ENCODE data around the gene RTN4RL1.

The RTN4RL1 gene

GRCh38 chr17:1977583-1978395 lies 47.3 kb downstream of the RTN4RL1 start:
- no peak for DNase-seq (ENCODE audit: low spot score)

- no peak for DNase-seq (ENCODE audit: low spot score)
These were observed 48.5 kb downstream of the RTN4RL1 start for GRCh38 chr17:1976683-1977064.

- no peak for DNase-seq (ENCODE audit: low spot score)
These were observed 49.0 kb downstream of the RTN4RL1 start for GRCh38 chr17:1976000-1976682.

DNA sequence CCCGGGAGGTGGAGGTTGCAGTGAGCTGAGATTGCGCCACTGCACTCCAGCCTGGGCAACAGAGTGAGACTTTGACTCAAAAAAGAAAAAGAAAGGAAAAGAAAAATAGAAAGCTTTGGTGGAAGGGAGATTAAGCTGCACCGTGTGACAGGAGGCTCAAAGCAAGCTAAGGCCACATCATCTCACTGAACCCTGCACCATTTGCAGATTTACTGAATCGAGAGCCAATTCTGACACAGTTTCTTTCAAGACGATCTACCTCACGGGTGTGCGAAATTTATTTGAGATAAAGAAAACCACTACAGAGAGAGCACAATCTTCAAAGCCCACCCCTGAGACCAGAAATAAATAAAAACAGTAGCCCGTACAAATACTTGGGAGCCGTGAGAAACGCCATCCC lies 49.6 kb downstream of the RTN4RL1 start:
- no peak for DNase-seq (ENCODE audit: low spot score)

DNA sequence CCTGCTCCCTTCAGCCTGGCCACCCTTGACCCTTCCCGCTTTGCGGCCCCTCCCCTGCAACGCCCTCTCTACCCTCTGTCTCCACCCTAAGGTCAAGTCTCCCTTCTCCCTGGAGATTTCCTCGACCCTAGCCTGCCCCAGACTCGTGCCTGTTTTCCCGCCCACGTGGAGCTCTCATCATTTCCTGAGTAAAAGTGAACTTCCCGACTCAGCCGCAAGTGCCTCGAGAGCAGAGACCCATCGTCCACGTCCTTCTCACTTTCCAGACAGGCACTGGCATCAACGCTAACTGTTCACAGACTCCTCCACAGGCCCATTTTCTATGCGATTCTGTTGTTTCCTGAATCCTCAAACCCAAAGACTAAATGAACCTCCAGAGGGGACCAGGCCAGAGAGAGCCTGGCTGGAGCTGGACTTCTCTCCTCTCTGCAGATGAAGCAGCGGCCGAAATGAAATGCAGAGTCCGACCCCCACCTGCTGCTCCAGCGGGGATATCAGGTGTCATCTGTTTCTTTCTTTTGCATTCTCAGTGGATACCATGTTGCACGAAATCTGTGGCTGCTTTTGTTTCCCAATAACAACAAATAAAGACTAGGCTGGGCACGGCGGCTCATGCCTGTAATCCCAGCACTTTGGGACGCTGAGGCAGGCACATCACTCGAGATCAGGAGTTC lies 52.5 kb downstream of the RTN4RL1 start:
- DNase-seq (ENCODE audit: low spot score) = no peak

DNA sequence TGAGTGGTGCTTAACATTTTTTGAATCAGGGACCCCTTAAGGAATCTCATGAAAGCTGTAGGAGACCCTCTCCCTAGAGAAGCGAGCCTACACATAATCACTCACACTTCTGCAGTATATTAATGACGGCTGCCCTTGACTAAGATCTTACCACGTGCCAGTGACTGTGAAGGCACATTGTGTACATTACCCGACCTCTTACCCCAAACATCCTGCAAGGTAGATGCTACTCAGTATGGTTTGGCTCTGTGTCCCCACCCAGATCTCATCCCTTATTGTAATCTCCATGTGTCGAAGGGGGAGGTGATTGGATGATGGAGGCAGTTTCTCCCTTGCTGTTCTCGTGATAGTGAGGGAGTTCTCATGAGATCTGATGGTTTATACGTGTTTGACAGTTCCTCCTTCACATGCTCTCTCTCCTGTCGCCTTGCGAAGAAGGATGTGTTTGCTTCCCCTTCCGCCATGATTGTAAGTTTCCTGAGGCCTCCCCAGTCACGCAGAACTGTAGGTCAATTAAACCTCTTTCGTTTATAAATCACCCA lies 54.2 kb downstream of the RTN4RL1 start:
- DNase-seq (ENCODE audit: low spot score) = no peak

GRCh38 chr17:1969712-1970111 lies 55.4 kb downstream of the RTN4RL1 start:
- DNase-seq (ENCODE audit: low spot score) = no peak

DNA sequence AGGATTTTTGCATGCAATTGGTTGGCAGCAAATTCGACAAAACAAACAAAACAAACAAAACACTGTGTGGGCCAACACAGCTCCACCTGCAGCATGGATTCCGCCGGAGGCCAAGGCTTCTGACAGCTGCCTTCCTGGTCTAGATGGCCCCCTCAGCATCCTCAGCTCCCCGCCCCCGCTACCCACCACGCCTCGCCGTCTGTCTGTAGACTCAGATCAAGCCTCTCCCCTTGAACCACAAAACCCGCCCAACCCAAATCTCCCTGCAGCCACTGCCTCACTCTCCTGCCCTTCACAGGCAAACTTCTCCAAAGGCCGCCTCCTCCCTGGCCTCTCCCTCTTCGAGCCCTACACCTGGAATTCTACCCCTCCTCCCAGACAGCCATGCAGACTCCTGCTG lies 57.9 kb downstream of the RTN4RL1 start:
- no peak for DNase-seq (ENCODE audit: low spot score)

GRCh38 chr17:1966274-1967086 lies 58.7 kb downstream of the RTN4RL1 start:
- no peak for DNase-seq (ENCODE audit: low spot score)

GRCh38 chr17:1965556-1966273 lies 59.4 kb downstream of the RTN4RL1 start:
- DNase-seq (ENCODE audit: low spot score) = no peak

- DNase-seq (ENCODE audit: low spot score) = no peak
These were observed 61.9 kb downstream of the RTN4RL1 start for GRCh38 chr17:1963250-1963649.

- DNase-seq (ENCODE audit: low spot score) = no peak
These were observed 63.9 kb downstream of the RTN4RL1 start for GRCh38 chr17:1961189-1961588.

DNA sequence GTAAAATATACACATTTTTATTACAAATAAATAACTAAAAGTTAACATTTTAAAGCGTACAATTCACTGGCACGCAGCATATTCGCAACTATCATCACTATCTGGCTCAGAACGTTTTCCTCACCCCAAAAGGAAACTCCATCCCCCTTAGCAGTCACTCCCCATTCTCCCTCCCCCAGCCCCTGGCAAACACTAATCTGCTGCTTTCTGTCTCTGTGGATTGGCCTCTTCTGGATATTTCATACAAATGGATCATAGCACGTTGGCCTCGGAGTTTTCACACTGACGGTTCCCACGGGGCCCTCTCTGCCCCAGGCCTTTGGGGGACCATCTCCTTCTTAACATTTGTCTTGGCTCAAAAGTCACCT lies 64.6 kb downstream of the RTN4RL1 start:
- no peak for DNase-seq (ENCODE audit: low spot score)

DNA sequence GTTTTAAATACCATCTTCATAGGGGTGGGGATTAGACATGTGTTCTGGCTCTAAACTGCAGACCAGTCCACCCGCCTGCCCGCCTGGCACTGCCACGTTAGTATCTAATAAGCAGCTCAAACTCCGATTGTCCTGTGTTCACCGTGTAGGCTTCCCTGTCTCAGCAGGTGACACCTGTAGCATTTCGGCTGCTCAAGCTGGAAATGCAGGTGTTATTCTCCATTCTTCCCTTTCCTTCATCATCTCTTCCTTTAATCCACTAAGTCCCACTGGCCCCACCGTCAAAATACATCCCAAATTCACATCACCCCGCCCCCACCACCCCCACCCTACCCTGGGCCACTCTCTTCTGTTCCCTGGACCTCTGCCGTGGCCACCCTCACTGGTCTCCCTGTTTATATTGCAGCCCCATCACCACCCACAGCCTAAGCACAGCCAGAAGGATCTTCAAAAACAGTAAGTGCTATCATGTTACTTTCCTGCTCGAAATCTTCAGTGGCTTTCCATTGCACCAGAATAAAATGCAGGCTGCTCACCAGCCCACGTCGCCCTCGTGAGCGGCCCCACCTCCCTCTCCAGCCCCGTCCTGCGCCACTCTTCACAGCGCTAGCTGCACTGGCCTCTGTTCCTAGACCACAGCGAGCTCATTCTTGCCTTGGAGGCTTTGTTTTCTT lies 65.1 kb downstream of the RTN4RL1 start:
- DNase-seq (ENCODE audit: low spot score) = no peak

DNA sequence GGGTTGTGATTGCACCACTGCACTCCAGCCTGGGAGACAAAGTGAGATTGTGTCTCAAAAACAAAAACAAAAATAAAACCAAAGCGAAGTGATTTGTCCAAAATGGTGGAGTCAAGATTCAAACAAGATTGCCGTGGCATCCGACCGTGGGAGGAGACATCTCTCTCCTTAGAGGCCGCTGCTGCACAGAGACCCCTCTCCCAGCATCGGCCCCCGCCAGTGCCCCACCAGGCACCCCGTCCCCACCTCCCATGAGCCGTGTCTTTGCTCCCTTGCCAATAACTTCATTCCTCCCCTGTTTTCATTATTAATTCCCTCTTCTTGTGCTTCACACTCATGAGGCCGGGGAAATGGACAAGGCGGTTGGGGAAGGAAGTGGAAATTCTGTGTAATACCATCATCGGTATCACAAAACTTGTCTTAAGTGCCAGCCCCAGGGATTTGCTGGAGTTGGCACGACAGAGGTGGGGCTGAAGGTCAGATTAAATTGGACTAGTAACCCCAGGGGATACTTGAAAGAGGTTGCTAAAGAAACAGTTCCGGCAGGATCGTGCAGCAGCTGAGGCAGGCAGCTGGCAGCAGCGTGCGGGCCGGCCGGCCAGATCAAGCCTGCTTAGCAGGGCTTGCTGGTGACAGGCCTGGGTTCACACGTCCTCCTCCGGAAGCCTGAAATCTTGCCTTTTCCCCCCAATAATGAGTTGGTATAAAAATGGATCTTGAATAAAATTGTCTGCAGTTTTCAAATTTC lies 66.8 kb downstream of the RTN4RL1 start:
- no peak for DNase-seq (ENCODE audit: low spot score)

- no peak for DNase-seq (ENCODE audit: low spot score)
These were observed 68.1 kb downstream of the RTN4RL1 start for GRCh38 chr17:1957037-1957436.

DNA sequence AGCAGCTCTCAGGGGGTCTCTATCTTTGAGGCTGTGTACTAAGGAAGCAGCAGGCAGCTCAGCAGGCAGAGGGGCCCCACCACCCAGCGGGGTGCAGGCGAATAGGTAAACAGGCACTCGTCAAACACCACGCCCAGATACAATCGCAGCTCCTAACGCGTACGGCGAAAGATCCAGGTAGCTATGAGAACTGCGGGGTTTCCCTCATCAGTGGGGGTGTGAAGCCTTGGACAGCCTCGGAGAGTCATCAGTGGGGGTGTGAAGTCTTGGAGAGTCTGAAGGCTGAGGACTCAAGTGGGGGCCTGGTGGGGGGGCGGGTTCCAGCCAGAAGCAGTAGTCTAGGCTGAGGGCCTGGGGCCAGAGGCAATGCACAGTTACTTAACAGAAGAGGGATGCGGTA lies 69.0 kb downstream of the RTN4RL1 start:
- no peak for DNase-seq (ENCODE audit: low spot score)

- no peak for DNase-seq (ENCODE audit: low spot score)
These were observed 71.3 kb downstream of the RTN4RL1 start for GRCh38 chr17:1953831-1954230.

DNA sequence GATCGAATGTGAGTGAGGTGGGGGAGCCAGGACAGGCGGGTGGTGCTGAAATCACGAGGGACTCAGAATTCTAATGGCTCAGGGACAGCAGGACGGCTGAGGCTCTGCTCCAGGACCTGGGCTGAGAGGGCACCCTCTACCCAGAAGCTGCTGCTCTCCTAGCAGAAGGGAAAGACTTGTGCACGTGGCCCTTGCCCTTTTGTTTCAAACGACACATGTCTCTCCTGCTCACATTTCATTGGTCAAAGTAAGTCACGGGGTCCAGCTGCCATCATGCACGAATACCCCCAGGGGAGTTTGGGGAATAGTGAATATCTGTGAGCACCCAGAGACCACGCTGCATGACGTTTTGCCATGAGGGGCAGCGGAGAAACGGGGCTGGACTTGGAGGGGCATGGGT lies 73.2 kb downstream of the RTN4RL1 start:
- DNase-seq (ENCODE audit: low spot score) = no peak

GRCh38 chr17:1949754-1950153 lies 75.4 kb downstream of the RTN4RL1 start:
- DNase-seq (ENCODE audit: low spot score) = no peak
